ENCODE measurements around the gene KCNJ16. TPM values are rescaled to one million over a fixed set of nuclear protein-coding genes. Genes with fewer than 3 reads are reported as not detected.

Gene KCNJ16
- total RNA-seq, 1 donor = not detected

DNA sequence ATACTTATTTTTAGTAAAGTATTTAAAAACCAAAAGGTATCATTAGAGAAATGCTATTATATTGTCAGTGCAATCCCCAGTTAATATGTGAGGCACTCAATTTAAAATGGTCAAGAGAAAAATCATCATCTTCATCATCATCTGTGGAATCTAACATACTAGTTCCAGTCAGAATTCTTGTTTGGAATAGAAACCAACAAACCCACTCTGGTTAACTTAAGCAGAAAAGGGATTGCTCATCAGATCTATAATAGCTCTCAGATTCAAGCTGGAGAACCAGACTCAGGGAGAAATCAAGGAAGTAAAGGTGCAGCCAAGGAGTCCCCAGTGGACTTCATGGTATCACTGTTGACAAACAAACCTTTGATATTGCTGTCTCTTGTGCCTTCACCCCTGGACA is 43.7 kb upstream of the KCNJ16 start:
- H3K4me1 ChIP-seq (ENCODE audit: insufficient read depth, low read length) = no peaks in the 10 kb centered on the region
- no peak overlapping the region for H3K27ac ChIP-seq (ENCODE audit: low read depth, low read length)
- H3K79me2 ChIP-seq (ENCODE audit: insufficient read depth, low read length) = no peaks in the 10 kb centered on the region
- H3K9me3 ChIP-seq (ENCODE audit: low read depth, low read length) = no peaks in the 10 kb centered on the region
- no peak overlapping the region for H2AFZ ChIP-seq (ENCODE audit: low read length)
- no peak overlapping the region for H3K4me3 ChIP-seq (ENCODE audit: insufficient read depth, low read length)
- no peak for DNase-seq (ENCODE audit: insufficient read length, low spot score, missing footprints)
- H4K20me1 ChIP-seq (ENCODE audit: insufficient read depth, low read length) = no peaks in the 10 kb centered on the region
- H3K27me3 ChIP-seq (ENCODE audit: insufficient read depth, low read length) = no peaks in the 10 kb centered on the region
- no peak overlapping the region for H3K4me2 ChIP-seq (ENCODE audit: insufficient read depth, low read length)
- H3K36me3 ChIP-seq (ENCODE audit: insufficient read depth, low read length) = no peaks in the 10 kb centered on the region
- TF ChIP-seq, protein P1, sequence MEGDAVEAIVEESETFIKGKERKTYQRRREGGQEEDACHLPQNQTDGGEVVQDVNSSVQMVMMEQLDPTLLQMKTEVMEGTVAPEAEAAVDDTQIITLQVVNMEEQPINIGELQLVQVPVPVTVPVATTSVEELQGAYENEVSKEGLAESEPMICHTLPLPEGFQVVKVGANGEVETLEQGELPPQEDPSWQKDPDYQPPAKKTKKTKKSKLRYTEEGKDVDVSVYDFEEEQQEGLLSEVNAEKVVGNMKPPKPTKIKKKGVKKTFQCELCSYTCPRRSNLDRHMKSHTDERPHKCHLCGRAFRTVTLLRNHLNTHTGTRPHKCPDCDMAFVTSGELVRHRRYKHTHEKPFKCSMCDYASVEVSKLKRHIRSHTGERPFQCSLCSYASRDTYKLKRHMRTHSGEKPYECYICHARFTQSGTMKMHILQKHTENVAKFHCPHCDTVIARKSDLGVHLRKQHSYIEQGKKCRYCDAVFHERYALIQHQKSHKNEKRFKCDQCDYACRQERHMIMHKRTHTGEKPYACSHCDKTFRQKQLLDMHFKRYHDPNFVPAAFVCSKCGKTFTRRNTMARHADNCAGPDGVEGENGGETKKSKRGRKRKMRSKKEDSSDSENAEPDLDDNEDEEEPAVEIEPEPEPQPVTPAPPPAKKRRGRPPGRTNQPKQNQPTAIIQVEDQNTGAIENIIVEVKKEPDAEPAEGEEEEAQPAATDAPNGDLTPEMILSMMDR (IDR thresholded peaks at IDR 0.05; ENCODE audit: extremely low read depth, low read depth, low read length) = no peak

- H3K4me2 ChIP-seq (ENCODE audit: insufficient read depth, low read length) = no peak overlapping the region
- no peak for DNase-seq (ENCODE audit: insufficient read length, low spot score, missing footprints)
- no peaks in the 10 kb centered on the region for H3K36me3 ChIP-seq (ENCODE audit: insufficient read depth, low read length)
- TF ChIP-seq, protein P1 (IDR thresholded peaks at IDR 0.05; ENCODE audit: extremely low read depth, low read depth, low read length) = no peak
- H3K4me3 ChIP-seq (ENCODE audit: insufficient read depth, low read length) = no peak overlapping the region
- no peak overlapping the region for H2AFZ ChIP-seq (ENCODE audit: low read length)
- no peak overlapping the region for H3K27ac ChIP-seq (ENCODE audit: low read depth, low read length)
- no peaks in the 10 kb centered on the region for H3K27me3 ChIP-seq (ENCODE audit: insufficient read depth, low read length)
- no peaks in the 10 kb centered on the region for H4K20me1 ChIP-seq (ENCODE audit: insufficient read depth, low read length)
- no peaks in the 10 kb centered on the region for H3K79me2 ChIP-seq (ENCODE audit: insufficient read depth, low read length)
- H3K9me3 ChIP-seq (ENCODE audit: low read depth, low read length) = no peaks in the 10 kb centered on the region
- H3K4me1 ChIP-seq (ENCODE audit: insufficient read depth, low read length) = no peaks in the 10 kb centered on the region
Observed at GRCh38 chr17:70033165-70033564, 41.9 kb upstream of the KCNJ16 start.

DNA sequence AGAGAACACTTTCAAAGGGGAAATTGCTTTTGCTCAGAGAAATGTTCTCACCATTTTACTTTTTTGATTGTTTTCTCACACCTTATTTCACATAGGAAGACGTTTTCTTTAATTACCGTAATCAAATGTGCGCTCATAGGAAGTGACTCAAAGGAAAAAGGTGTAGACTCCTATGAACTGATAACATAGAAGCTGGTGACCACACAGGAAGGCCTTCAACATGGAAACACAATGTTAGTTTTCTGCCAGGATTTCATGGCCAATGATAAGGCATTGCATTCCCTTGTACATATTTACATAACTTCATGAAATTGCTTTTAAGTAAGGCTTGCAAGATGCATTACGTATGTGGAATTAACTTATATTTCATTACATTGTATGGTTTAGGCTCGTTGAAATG is 40.9 kb upstream of the KCNJ16 start:
- H3K36me3 ChIP-seq (ENCODE audit: insufficient read depth, low read length) = no peaks in the 10 kb centered on the region
- H3K4me3 ChIP-seq (ENCODE audit: insufficient read depth, low read length) = no peak overlapping the region
- H4K20me1 ChIP-seq (ENCODE audit: insufficient read depth, low read length) = no peaks in the 10 kb centered on the region
- no peaks in the 10 kb centered on the region for H3K9me3 ChIP-seq (ENCODE audit: low read depth, low read length)
- H2AFZ ChIP-seq (ENCODE audit: low read length) = no peak overlapping the region
- H3K27me3 ChIP-seq (ENCODE audit: insufficient read depth, low read length) = no peaks in the 10 kb centered on the region
- no peaks in the 10 kb centered on the region for H3K79me2 ChIP-seq (ENCODE audit: insufficient read depth, low read length)
- no peak for DNase-seq (ENCODE audit: insufficient read length, low spot score, missing footprints)
- TF ChIP-seq, protein P1 (IDR thresholded peaks at IDR 0.05; ENCODE audit: extremely low read depth, low read depth, low read length) = no peak
- no peak overlapping the region for H3K4me2 ChIP-seq (ENCODE audit: insufficient read depth, low read length)
- H3K4me1 ChIP-seq (ENCODE audit: insufficient read depth, low read length) = no peaks in the 10 kb centered on the region
- no peak overlapping the region for H3K27ac ChIP-seq (ENCODE audit: low read depth, low read length)

- H2AFZ ChIP-seq (ENCODE audit: low read length) = no peak overlapping the region
- H3K9me3 ChIP-seq (ENCODE audit: low read depth, low read length) = no peaks in the 10 kb centered on the region
- H3K36me3 ChIP-seq (ENCODE audit: insufficient read depth, low read length) = no peaks in the 10 kb centered on the region
- no peaks in the 10 kb centered on the region for H4K20me1 ChIP-seq (ENCODE audit: insufficient read depth, low read length)
- no peak overlapping the region for H3K27ac ChIP-seq (ENCODE audit: low read depth, low read length)
- H3K4me2 ChIP-seq (ENCODE audit: insufficient read depth, low read length) = no peak overlapping the region
- H3K79me2 ChIP-seq (ENCODE audit: insufficient read depth, low read length) = no peaks in the 10 kb centered on the region
- no peaks in the 10 kb centered on the region for H3K27me3 ChIP-seq (ENCODE audit: insufficient read depth, low read length)
- TF ChIP-seq, protein P1 (IDR thresholded peaks at IDR 0.05; ENCODE audit: extremely low read depth, low read depth, low read length) = no peak
- H3K4me3 ChIP-seq (ENCODE audit: insufficient read depth, low read length) = no peak overlapping the region
- H3K4me1 ChIP-seq (ENCODE audit: insufficient read depth, low read length) = peaks cover 4% of the 10 kb centered on the region
- no peak for DNase-seq (ENCODE audit: insufficient read length, low spot score, missing footprints)
Observed at GRCh38 chr17:70037498-70037897, 37.5 kb upstream of the KCNJ16 start.

Data from osteoblast (primary cell).